Endothelial cell of umbilical vein (primary cell): ENCODE results near the gene COPS4. TPM values are rescaled to one million over a fixed set of nuclear protein-coding genes. Genes with fewer than 3 reads are reported as not detected.
"Not testable (repeated sequence)": the region's sequence is repeated elsewhere in the genome, so short reads cannot be mapped to it uniquely, and the experiment has no call there.

Source experiments
- BruUV-seq: library from RNA; stranded (reverse); fragments of 400-500 nt; replicated peaks from 2 replicates; lab custom pipeline; 2021; lab: Mats Ljungman, UMichigan
- CTCF ChIA-PET: fragments of 300-600, 350-600 bp; sonication (Branson Sonifier 250); formaldehyde crosslinking; loops from one replicate; lab custom pipeline; 2021; ENCODE audit warnings: antibody characterized with exemption, inconsistent platforms; lab: Charles Lee
- POLR2A ChIA-PET: fragments of 300-600, 350-600 bp; sonication (Branson Sonifier 250); formaldehyde crosslinking; loops from one replicate; lab custom pipeline; 2021; ENCODE audit warnings: antibody characterized with exemption, inconsistent platforms; lab: Charles Lee
- DNase-seq: peaks from one replicate; pipeline ENCODE4 v3.0.0-alpha.2; 2011; ENCODE audit warnings: low read depth, low spot score
- FAIRE-seq: peaks from 2 replicates; lab custom pipeline; 2011; peaks lifted over from hg19 to GRCh38; lab: Jason Lieb, UNC
- H2AFZ ChIP-seq: 2 replicates; pipeline ENCODE4 v1.6.0; 2012; ENCODE audit warnings: low read depth, low read length, control low read depth, inconsistent platforms
- H3K27ac ChIP-seq: 2 replicates; pipeline ENCODE4 v1.5.1; 2011; ENCODE audit warnings: low read depth, mild to moderate bottlenecking, control low read depth, low read length, moderate library complexity; ENCODE audit not compliant: insufficient read depth
- H3K27me3 ChIP-seq, 2 experiments: 2 replicates each; pipeline versions ENCODE4 v1.6.0 to v1.6.1; 2011; ENCODE audit warnings: low read length in 2 of 2, mixed read lengths in 1 of 2; ENCODE audit not compliant: control insufficient read depth in 2 of 2, insufficient read depth in 2 of 2
- H3K36me3 ChIP-seq, 2 experiments: 2 replicates in 1 of 2; 3 replicates in 1 of 2; pipeline ENCODE4 v1.5.1; 2011; ENCODE audit warnings: low read length in 2 of 2, mild to moderate bottlenecking in 1 of 2, moderate library complexity in 1 of 2; ENCODE audit not compliant: control insufficient read depth in 2 of 2, insufficient read depth in 2 of 2; ENCODE audit errors: extremely low read depth in 1 of 2
- H3K4me1 ChIP-seq: 3 replicates; pipeline ENCODE4 v1.5.1; 2011; ENCODE audit warnings: mild to moderate bottlenecking, low read length; ENCODE audit not compliant: control insufficient read depth, insufficient read depth; ENCODE audit errors: extremely low read depth
- H3K4me2 ChIP-seq: 2 replicates; pipeline ENCODE4 v1.6.1; 2011; ENCODE audit warnings: low read length, control low read depth, mixed read lengths; ENCODE audit not compliant: insufficient read depth
- H3K4me3 ChIP-seq, 3 experiments: fragments of 200-600 bp in 1 of 3; sonication (generic), shearing (Covaris generic) in 1 of 3; replicated peaks in 1 of 3; 2 replicates each; pipeline ENCODE4 v1.5.1; 2011 to 2016; ENCODE audit warnings: control low read depth in 3 of 3, low read length in 3 of 3, mild to moderate bottlenecking in 2 of 3, inconsistent platforms in 1 of 3, low read depth in 1 of 3, moderate library complexity in 1 of 3; ENCODE audit not compliant: insufficient read depth in 1 of 3
- H3K79me2 ChIP-seq: 2 replicates; pipeline ENCODE4 v1.6.0; 2012; ENCODE audit warnings: low read length, inconsistent platforms; ENCODE audit not compliant: control insufficient read depth, insufficient read depth
- H3K9ac ChIP-seq: replicated peaks from 2 replicates; pipeline ENCODE3; 2011; ENCODE audit warnings: low read length, control low read depth; ENCODE audit not compliant: insufficient read depth; ENCODE audit errors: extremely low read depth
- H3K9me1 ChIP-seq: replicated peaks from 3 replicates; pipeline ENCODE4 v1.6.0; 2011; ENCODE audit warnings: mild to moderate bottlenecking, low read length; ENCODE audit not compliant: control insufficient read depth, insufficient read depth; ENCODE audit errors: extremely low read depth
- H3K9me3 ChIP-seq: replicated peaks from 2 replicates; pipeline ENCODE4 v1.5.1; 2012; ENCODE audit warnings: low read length, inconsistent platforms; ENCODE audit not compliant: control insufficient read depth, insufficient read depth
- H4K20me1 ChIP-seq: replicated peaks from 2 replicates; pipeline ENCODE3; 2011; ENCODE audit warnings: mild to moderate bottlenecking, low read length; ENCODE audit not compliant: control insufficient read depth, insufficient read depth; ENCODE audit errors: extremely low read depth
- CTCF ChIP-seq, 2 donors: IDR thresholded peaks; 1 replicate in 1 of 2; 2 replicates in 1 of 2; pipeline ENCODE4 v1.5.1; 2011; ENCODE audit warnings: low read length in 2 of 2, mild to moderate bottlenecking in 2 of 2, moderate library complexity in 2 of 2, control low read depth in 1 of 2, inconsistent platforms in 1 of 2, low read depth in 1 of 2; ENCODE audit not compliant: insufficient read depth in 1 of 2; ENCODE audit errors: extremely low read depth in 1 of 2
- EZH2 ChIP-seq: IDR thresholded peaks from 2 replicates; pipeline ENCODE4 v1.6.1; 2012; ENCODE audit warnings: borderline replicate concordance, low read depth, mild to moderate bottlenecking, moderate library complexity, low read length, inconsistent platforms; ENCODE audit not compliant: severe bottlenecking
- FOS ChIP-seq: IDR thresholded peaks from 2 replicates; pipeline ENCODE4 v1.6.1; 2011; ENCODE audit warnings: mild to moderate bottlenecking, low read length, moderate library complexity, borderline replicate concordance; ENCODE audit not compliant: insufficient read depth
- GATA2 ChIP-seq: IDR thresholded peaks from 2 replicates; pipeline ENCODE4 v1.7.0; 2011; ENCODE audit warnings: low read depth, mild to moderate bottlenecking, moderate library complexity, mixed read lengths, low read length; ENCODE audit not compliant: insufficient read length, insufficient read depth
- JUN ChIP-seq: IDR thresholded peaks from 2 replicates; pipeline ENCODE4 v1.6.1; 2011; ENCODE audit warnings: borderline replicate concordance, low read depth; ENCODE audit not compliant: insufficient read length, insufficient read depth
- MAX ChIP-seq: IDR thresholded peaks from 2 replicates; pipeline ENCODE4 v1.6.1; 2011; ENCODE audit not compliant: insufficient read depth, insufficient read length
- MYC ChIP-seq: IDR thresholded peaks from one replicate; pipeline ENCODE4 v1.6.1; 2011; ENCODE audit warnings: mild to moderate bottlenecking, low read depth, low read length
- POLR2A ChIP-seq: IDR thresholded peaks from 2 replicates; pipeline ENCODE4 v1.6.1; 2012; ENCODE audit warnings: low read depth, mild to moderate bottlenecking, control low read depth, low read length
- POLR2AphosphoS5 ChIP-seq: IDR thresholded peaks from 2 replicates; pipeline ENCODE4 v1.6.1; 2012; ENCODE audit warnings: low read depth, mild to moderate bottlenecking, control low read depth, low read length, moderate library complexity; ENCODE audit not compliant: insufficient read depth
- dilution Hi-C: fragments of 300-500 bp; cut with MboI; formaldehyde crosslinking; loops from one replicate; pipeline ENCODE4 v1.15.0; 2019; ENCODE audit warnings: low sequenced_read_pairs; ENCODE audit not compliant: extremely low pct_ligation_motif_present
- intact Hi-C: fragments of 100-400 bp; cut with micrococcal nuclease; formaldehyde crosslinking; loops from one replicate; pipeline ENCODE4 v1.10.0; 2022
- polyA plus RNA-seq, 4 experiments: library from polyadenylated mRNA; depleted of rRNA in 3 of 4; stranded (reverse) in 3 of 4; unstranded in 1 of 4; fragments of >200 nt; gene quantifications; 2 replicates each; pipeline versions ENCODE4 v1.2.1 to v1.2.3, GENCODE V29; 2011 to 2012; ENCODE audit warnings: missing spikeins in 1 of 4
- total RNA-seq: library from RNA; stranded (reverse); gene quantifications from 2 replicates; pipeline ENCODE4 v1.2.3, GENCODE V29; 2021

COPS4 gene
- total and polyA plus RNA-seq, 2 donors (not counting 3 experiments of a cell fraction or from before 2014, with no cell fraction given) = 29.8 to 53.0 TPM

DNA sequence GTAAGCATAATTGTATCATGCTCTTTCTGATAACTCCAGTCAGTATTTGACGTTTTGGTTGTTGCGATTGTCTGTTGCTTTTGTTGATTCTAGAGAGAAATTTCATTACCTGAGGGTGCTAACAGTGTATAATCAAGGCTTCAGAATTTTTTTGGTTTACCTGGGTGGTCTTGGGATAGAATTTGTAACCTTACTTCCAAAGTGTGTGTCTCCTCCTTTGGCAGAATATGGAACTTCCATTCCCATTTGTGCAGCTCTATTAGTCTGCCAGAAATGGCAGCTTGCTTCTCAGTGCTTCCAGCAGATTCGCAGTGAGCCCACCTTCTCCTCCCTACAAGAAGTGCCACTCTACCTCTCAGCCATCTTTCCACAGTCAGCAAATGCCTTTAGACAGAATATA, 5.3 kb downstream of the COPS4 start:
- no peak overlapping the region for H3K27ac ChIP-seq
- H3K36me3 ChIP-seq = no peaks in the 10 kb centered on the region
- no peaks in the 10 kb centered on the region for H3K9me1 ChIP-seq
- ChIA-PET POLR2A (no interaction called here), CTCF (interaction anchor here (1.0 to 2.7 kb wide), 3 partner anchors 9 to 241 kb away, joined by 3 to 9 read pairs (median 4); no protein-coding TSS in a partner anchor)
- H3K27me3 ChIP-seq = no peaks in the 10 kb centered on the region
- no peaks in the 10 kb centered on the region for H3K9me3 ChIP-seq
- H3K4me2 ChIP-seq = no peak overlapping the region
- H3K9ac ChIP-seq = no peak overlapping the region
- H3K4me1 ChIP-seq = peaks cover 28% of the 10 kb centered on the region
- no peaks in the 10 kb centered on the region for H4K20me1 ChIP-seq
- intact Hi-C loops = no loop called here
- no peak overlapping the region for H3K4me3 ChIP-seq
- TF ChIP-seq EZH2 (no peak), CTCF (IDR thresholded peaks at IDR 0.05; ENCODE audit: extremely low read depth in 1 of 2, insufficient read depth in 1 of 2, low read depth in 1 of 2, low read length in 2 of 2) (no peak), FOS (no peak), GATA2 (no peak), MYC (no peak), POLR2AphosphoS5 (no peak), JUN (no peak), MAX (no peak), POLR2A (no peak)
- peaks cover 72% of the 10 kb centered on the region for H3K79me2 ChIP-seq
- no peak overlapping the region for H2AFZ ChIP-seq
- DNase-seq (no peak), FAIRE-seq (no peak)
- BruUV-seq = no TSS peak
- dilution Hi-C loops = no loop called here

DNA sequence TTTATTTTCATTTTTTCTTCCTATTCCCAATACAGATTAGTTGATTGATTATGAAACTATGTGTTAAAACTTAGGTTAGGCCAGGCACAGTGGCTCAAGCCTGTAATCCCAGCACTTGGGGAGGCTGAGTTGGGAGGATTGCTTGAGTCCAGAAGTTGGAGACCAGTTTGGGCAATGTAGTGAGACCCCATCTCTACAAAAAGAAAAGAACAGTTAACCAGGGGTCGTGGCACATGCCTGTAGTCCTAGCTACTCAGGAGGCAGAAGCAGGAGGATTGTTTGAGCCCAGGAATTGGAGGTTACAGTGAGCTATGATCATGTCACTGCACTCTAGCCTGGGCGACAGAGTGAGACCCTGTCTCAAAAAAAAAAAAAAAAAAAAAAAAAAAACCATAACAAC, 8.2 kb downstream of the COPS4 start:
- dilution Hi-C loops, H3K9me3 ChIP-seq, H3K4me1 ChIP-seq, H3K4me2 ChIP-seq, H2AFZ ChIP-seq, intact Hi-C loops, H3K36me3 ChIP-seq, H3K9me1 ChIP-seq, H4K20me1 ChIP-seq, H3K27ac ChIP-seq, FAIRE-seq, DNase-seq, H3K27me3 ChIP-seq, H3K4me3 ChIP-seq, H3K9ac ChIP-seq, CTCF ChIA-PET, BruUV-seq: not testable (repeated sequence)
- POLR2A ChIA-PET = interaction anchor here (0.7 kb wide), 1 partner anchor 11 kb away, joined by 3 read pairs; no protein-coding TSS in a partner anchor
- H3K79me2 ChIP-seq = peaks cover 52% of the 10 kb centered on the region
